Fibroblast of skin of abdomen (primary cell): ENCODE data around the gene ILDR1.

Experiments used
- DNase-seq: peaks from one replicate; pipeline ENCODE4 v3.0.0-alpha.2; 2013

The ILDR1 gene

GRCh38 chr3:122014741-122015140, 7.3 kb downstream of the ILDR1 start:
- DNase-seq: no peak

- no peak for DNase-seq
Measured at GRCh38 chr3:122013448-122013925, 8.6 kb downstream of the ILDR1 start.

GRCh38 chr3:122012821-122013220, 9.2 kb downstream of the ILDR1 start:
- no peak for DNase-seq

- DNase-seq: no peak
Measured at GRCh38 chr3:122011396-122011795, 10.7 kb downstream of the ILDR1 start.

GRCh38 chr3:122010506-122010905, 11.5 kb downstream of the ILDR1 start:
- DNase-seq: no peak

- DNase-seq: no peak
Measured at GRCh38 chr3:122008166-122008565, 13.9 kb downstream of the ILDR1 start.

GRCh38 chr3:122006267-122006666, 15.8 kb downstream of the ILDR1 start:
- no peak for DNase-seq

GRCh38 chr3:122004991-122005565, 17.0 kb downstream of the ILDR1 start:
- no peak for DNase-seq

GRCh38 chr3:122004107-122004506, 17.9 kb downstream of the ILDR1 start:
- DNase-seq: no peak

- DNase-seq: no peak
Measured at GRCh38 chr3:122003606-122004005, 18.4 kb downstream of the ILDR1 start.

- no peak for DNase-seq
Measured at GRCh38 chr3:122003112-122003511, 18.9 kb downstream of the ILDR1 start.

GRCh38 chr3:122002611-122003010, 19.4 kb downstream of the ILDR1 start:
- no peak for DNase-seq

- no peak for DNase-seq
Measured at GRCh38 chr3:122001892-122002291, 20.2 kb downstream of the ILDR1 start.

GRCh38 chr3:122000936-122001605, 21.0 kb downstream of the ILDR1 start:
- DNase-seq: no peak

- no peak for DNase-seq
Measured at GRCh38 chr3:121999931-122000330, 22.1 kb downstream of the ILDR1 start.

GRCh38 chr3:121998611-121999473, 23.2 kb downstream of the ILDR1 start:
- no peak for DNase-seq

GRCh38 chr3:121998030-121998580, 23.9 kb downstream of the ILDR1 start:
- DNase-seq: peak; percentile 48

GRCh38 chr3:121997372-121997771, 24.7 kb downstream of the ILDR1 start:
- DNase-seq: no peak

GRCh38 chr3:121996441-121996840, 25.6 kb downstream of the ILDR1 start:
- no peak for DNase-seq

- DNase-seq: peak; percentile 66
Measured at GRCh38 chr3:121995161-121996137, 26.6 kb downstream of the ILDR1 start.

- DNase-seq: no peak
Measured at GRCh38 chr3:121994551-121994950, 27.5 kb downstream of the ILDR1 start.
